Adrenal gland (tissue), 12 donors: ENCODE measurements around the gene SLC7A10. TPM values are rescaled to one million over a fixed set of nuclear protein-coding genes. Genes with fewer than 3 reads are reported as not detected.

Experiments used
- DNase-seq, 7 donors: peaks; one replicate each; pipeline ENCODE4 v3.0.0-alpha.2; 2019 to 2020
- H3K27ac ChIP-seq, 5 donors: fragments of 200-600 bp; sonication (generic) in 4 of 5; 1 replicate in 3 of 5; 2 replicates in 2 of 5; pipeline versions ENCODE4 v1.5.1 to v1.8.0; 2016 to 2020; ENCODE audit warnings: mild to moderate bottlenecking in 1 of 5
- H3K27me3 ChIP-seq: fragments of 200-600 bp; 2 replicates; pipeline ENCODE4 v1.8.0; 2021
- H3K36me3 ChIP-seq, 2 donors: fragments of 200-600 bp; replicated peaks in 1 of 2; 1 replicate in 1 of 2; 2 replicates in 1 of 2; pipeline versions ENCODE4 v1.5.1 to v1.8.0; 2018 to 2022
- H3K4me1 ChIP-seq, 2 donors: fragments of 200-600 bp; replicated peaks in 1 of 2; 1 replicate in 1 of 2; 2 replicates in 1 of 2; pipeline versions ENCODE4 v1.5.1 to v1.8.0; 2018 to 2021
- H3K4me3 ChIP-seq, 4 donors: fragments of 200-600 bp; sonication (generic) in 3 of 4; one replicate each; pipeline ENCODE4 v1.5.1; 2016 to 2018
- H3K9me3 ChIP-seq, 3 donors: fragments of 200-600 bp; sonication (generic) in 1 of 3; replicated peaks in 1 of 3; 1 replicate in 2 of 3; 2 replicates in 1 of 3; pipeline versions ENCODE4 v1.5.1 to v1.8.0; 2016 to 2021
- POLR2A ChIP-seq, 2 donors: fragments of 450-650 bp; IDR thresholded peaks; one replicate each; pipeline ENCODE4 v1.6.1; 2017; ENCODE audit warnings: antibody characterized with exemption in 2 of 2, mild to moderate bottlenecking in 2 of 2, moderate library complexity in 1 of 2
- WGBS, 4 donors: extraction: QIAGEN DNeasy Blood & Tissue Kit in 2 of 4; methylation state at CpG; one replicate each; pipeline versions ENCODE4 v1.1.5 to v1.1.7; 2013 to 2017; 5-methylcytosine and 5-hydroxymethylcytosine counted together
- intact Hi-C, 2 donors: fragments of 100-400 bp; cut with DNase I; formaldehyde crosslinking; loops; one replicate each; pipeline versions ENCODE4 v1.14.1 to v1.15.0; 2022 to 2023
- polyA plus RNA-seq, 3 donors: library from polyadenylated mRNA; stranded (reverse); fragments of 200-250 nt in 2 of 3; fragments of 350-450 nt in 1 of 3; fragmentation: Illumina TruSeq in 1 of 3; extraction: RNeasy Lipid Tissue Mini Kit (QIAGEN cat#74804) in 1 of 3; gene quantifications; one replicate each; pipeline ENCODE4 v1.2.3, GENCODE V29; 2013 to 2014
- total RNA-seq, 9 donors: library from RNA; depleted of rRNA in 4 of 9; stranded (reverse); fragments of >200 nt in 4 of 9; fragments of 120-200 nt in 1 of 9; fragmentation: NEBNext Ultra II Directional in 1 of 9; extraction: Animal tissue kit (Norgen Biotek cat#: 25700) in 1 of 9; gene quantifications; one replicate each; pipeline versions ENCODE4 v1.1.0 to v1.2.4, GENCODE V29; 2013 to 2023
- TF ChIP-seq, protein P1 (sequence below), 6 experiments: fragments of 450-650 bp in 4 of 6; fragments of 200-600 bp in 2 of 6; sonication (generic) in 1 of 6; IDR thresholded peaks; 1 replicate in 5 of 6; 2 replicates in 1 of 6; pipeline versions ENCODE4 v1.5.1 to v1.8.0; 2016 to 2021; ENCODE audit warnings: antibody characterized with exemption in 6 of 6, mild to moderate bottlenecking in 2 of 6, moderate library complexity in 1 of 6
- donor health status: healthy with polysubstance abuse.
- donor health status: Bipolar disorder and iron deficiency.
- donor health status: DM: yes; HTN: yes; CAD: no.
- donor health status: DM: no; HTN: no; CAD: no.
- donor health status: DM: no; HTN: no; CAD: no.
- donor health status: DM: yes; HTN: yes; CAD: no.

Gene SLC7A10
- total and polyA plus RNA-seq, 12 donors, result 0.14 to 9.3 (median 0.45) TPM; not detected in 4

- no peak for TF ChIP-seq POLR2A (IDR thresholded peaks at IDR 0.05)
- TF ChIP-seq, protein P1, sequence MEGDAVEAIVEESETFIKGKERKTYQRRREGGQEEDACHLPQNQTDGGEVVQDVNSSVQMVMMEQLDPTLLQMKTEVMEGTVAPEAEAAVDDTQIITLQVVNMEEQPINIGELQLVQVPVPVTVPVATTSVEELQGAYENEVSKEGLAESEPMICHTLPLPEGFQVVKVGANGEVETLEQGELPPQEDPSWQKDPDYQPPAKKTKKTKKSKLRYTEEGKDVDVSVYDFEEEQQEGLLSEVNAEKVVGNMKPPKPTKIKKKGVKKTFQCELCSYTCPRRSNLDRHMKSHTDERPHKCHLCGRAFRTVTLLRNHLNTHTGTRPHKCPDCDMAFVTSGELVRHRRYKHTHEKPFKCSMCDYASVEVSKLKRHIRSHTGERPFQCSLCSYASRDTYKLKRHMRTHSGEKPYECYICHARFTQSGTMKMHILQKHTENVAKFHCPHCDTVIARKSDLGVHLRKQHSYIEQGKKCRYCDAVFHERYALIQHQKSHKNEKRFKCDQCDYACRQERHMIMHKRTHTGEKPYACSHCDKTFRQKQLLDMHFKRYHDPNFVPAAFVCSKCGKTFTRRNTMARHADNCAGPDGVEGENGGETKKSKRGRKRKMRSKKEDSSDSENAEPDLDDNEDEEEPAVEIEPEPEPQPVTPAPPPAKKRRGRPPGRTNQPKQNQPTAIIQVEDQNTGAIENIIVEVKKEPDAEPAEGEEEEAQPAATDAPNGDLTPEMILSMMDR (IDR thresholded peaks at IDR 0.05), result no peak
- H3K4me1 ChIP-seq, result peaks cover 0 to 14% of the 10 kb centered on the region in 2 donors
- no peak overlapping the region for H3K27ac ChIP-seq
- WGBS, 4 donors, result 88 to 100% (median 100%) methylated on average over 1 of the region's 1 CpG
- intact Hi-C loops, result loop anchor here in 1 of 2 donors (10.0 kb wide), 1 partner anchor 527 kb away; no protein-coding TSS in a partner anchor
- no peaks in the 10 kb centered on the region for H3K27me3 ChIP-seq
- H3K4me3 ChIP-seq, result no peak overlapping the region
- no peaks in the 10 kb centered on the region for H3K9me3 ChIP-seq
- no peak for DNase-seq
- no peaks in the 10 kb centered on the region for H3K36me3 ChIP-seq
Measured at GRCh38 chr19:33247441-33247819, 21.8 kb upstream of the SLC7A10 start.

DNA sequence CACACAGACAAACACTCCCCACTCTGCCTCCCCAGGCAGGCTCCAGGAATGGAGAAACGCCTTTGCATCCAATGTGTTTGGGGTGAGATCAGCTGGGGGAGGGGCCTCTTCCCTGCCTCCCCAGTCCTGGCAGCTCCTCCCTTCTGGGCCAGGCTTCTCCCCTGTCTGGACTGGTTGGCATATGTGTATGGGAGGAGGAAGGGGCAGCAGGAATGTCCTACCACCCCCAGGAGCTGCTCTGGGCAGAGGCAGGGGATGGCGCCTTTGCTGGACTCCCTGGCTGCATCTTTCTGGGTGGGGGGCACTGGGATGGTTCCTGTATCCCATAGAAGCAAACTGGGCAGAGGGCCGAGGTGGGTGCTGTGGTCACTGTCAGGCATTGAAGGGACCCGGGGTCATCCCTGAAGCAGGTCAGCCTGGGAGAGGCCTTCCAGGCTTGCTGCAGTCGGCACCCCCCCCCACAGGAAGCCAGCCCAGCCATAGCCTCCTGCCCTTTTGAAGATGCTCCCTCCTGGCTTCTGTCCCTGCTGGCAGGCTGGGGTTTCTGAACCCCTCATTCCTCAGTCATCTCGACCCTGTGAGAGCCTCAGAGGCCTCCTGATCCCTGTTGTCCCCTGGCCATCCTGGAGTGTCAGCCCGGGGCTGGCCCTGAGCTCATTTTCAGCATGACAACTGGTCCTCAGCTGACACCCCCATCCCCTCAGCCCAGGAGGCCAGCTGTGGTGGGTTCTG is 21.2 kb upstream of the SLC7A10 start:
- TF ChIP-seq, protein P1 (IDR thresholded peaks at IDR 0.05), result no peak
- no peak for TF ChIP-seq POLR2A (IDR thresholded peaks at IDR 0.05)
- no peak for DNase-seq
- Histone ChIP-seq H3K36me3 (no peaks in the 10 kb centered on the region), H3K4me1 (peaks cover 0 to 14% of the 10 kb centered on the region in 2 donors), H3K27ac (no peak overlapping the region), H3K4me3 (no peak overlapping the region), H3K9me3 (no peaks in the 10 kb centered on the region), H3K27me3 (no peaks in the 10 kb centered on the region)
- 77 to 94% (median 81%) methylated on average over 4 to 7 of the region's 7 CpGs for WGBS, 4 donors
- intact Hi-C loops, result loop anchor here in 1 of 2 donors (10.0 kb wide), 1 partner anchor 528 kb away; no protein-coding TSS in a partner anchor

DNA sequence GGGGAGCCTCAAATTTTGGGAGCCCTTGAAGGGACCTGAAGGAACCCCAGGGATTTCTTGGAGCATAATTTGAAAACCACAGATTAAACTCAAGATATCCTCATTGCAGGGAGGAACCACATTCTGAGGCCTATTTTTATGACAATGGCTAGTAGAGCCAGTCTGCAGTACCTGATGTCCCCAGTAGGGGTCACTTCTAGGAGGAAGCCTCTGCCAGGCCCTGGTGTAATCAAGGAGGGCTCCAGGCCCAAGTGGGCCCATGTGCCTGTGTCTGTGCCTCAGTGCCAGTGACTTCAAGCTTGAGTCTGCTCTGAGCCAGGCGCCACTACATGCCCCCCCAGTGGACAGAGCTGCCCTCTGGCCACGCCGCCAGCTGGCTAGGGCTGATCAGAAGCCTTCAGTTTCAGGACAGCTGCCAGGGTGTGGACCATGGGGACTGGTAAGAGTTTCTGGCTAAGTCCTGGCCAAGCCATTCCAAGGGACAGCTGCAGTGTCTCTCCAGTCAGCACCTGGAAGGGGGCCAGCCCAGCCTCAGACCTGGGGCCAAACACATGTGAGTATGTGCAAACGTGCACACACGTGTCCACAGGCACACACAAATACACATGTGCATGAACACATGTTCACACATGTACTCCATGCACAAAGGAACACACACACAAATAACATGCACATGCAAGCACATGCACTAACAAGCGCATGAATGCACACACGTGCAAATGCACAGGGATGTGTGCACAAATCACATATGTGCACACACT is 20.5 kb upstream of the SLC7A10 start:
- intact Hi-C loops, result loop anchor here in 1 of 2 donors (10.0 kb wide), 1 partner anchor 529 kb away; no protein-coding TSS in a partner anchor
- no peaks in the 10 kb centered on the region for H3K9me3 ChIP-seq
- no peak for DNase-seq
- H3K27ac ChIP-seq, result no peak overlapping the region
- WGBS, 4 donors, result 58 to 85% (median 71%) methylated on average over 4 to 7 of the region's 7 CpGs
- H3K4me1 ChIP-seq, result peaks cover 0 to 14% of the 10 kb centered on the region in 2 donors
- no peaks in the 10 kb centered on the region for H3K36me3 ChIP-seq
- TF ChIP-seq, protein P1 (IDR thresholded peaks at IDR 0.05), result peak in 3 of 6 experiments; percentile 25 to 36 (median 34)
- TF ChIP-seq POLR2A (IDR thresholded peaks at IDR 0.05), result no peak
- H3K27me3 ChIP-seq, result no peaks in the 10 kb centered on the region
- no peak overlapping the region for H3K4me3 ChIP-seq

GRCh38 chr19:33242911-33243310 is 17.3 kb upstream of the SLC7A10 start:
- Histone ChIP-seq H3K9me3 (no peaks in the 10 kb centered on the region), H3K4me1 (no peaks in the 10 kb centered on the region), H3K36me3 (no peaks in the 10 kb centered on the region), H3K4me3 (no peak overlapping the region), H3K27ac (no peak overlapping the region), H3K27me3 (no peaks in the 10 kb centered on the region)
- intact Hi-C loops, result loop anchor here in 1 of 2 donors (5.0 to 10.0 kb wide), 2 partner anchors 164 to 532 kb away; no protein-coding TSS in a partner anchor
- TF ChIP-seq, protein P1 (IDR thresholded peaks at IDR 0.05), result no peak
- WGBS, 4 donors, result 71 to 86% (median 79%) methylated on average over 4 to 6 of the region's 6 CpGs
- no peak for DNase-seq
